Activated CD4-positive, CD25-positive, alpha-beta regulatory T cell (primary cell): ENCODE data around the gene BPIFB1.

Experiments
- DNase-seq, 4 experiments: peaks; one replicate each; lab custom pipeline; 2025; lab: John Stamatoyannopoulos, UW

BPIFB1 gene

GRCh38 chr20:33282991-33283555, at the start of gene BPIFB1:
Gene BPIFB1 (plus strand): TSS chr20:33283214. CDS start chr20:33286074, 2,860 bp downstream.
- no peak for DNase-seq

GRCh38 chr20:33234050-33234449, 49.0 kb upstream of the BPIFB1 start:
- DNase-seq = no peak

DNA sequence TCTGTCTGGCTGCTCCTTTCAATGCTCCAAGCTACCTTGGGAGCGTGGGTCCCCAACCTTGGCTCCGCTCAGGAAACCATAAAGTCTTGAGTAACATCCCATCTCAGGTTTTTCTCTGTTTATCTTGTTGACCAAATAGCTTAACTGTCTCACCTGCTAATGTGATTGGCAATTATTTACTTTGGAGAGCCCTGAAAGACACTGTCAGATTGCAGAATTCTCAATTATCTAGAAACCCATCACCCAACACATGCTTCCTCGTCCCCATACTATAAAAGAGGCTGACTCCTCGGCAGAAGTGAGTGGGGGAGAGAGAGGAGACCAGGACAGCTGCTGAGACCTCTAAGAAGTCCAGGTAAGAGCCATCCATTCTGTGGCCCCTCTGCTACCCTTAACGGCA, 47.3 kb upstream of the BPIFB1 start, which contains the start of gene BPIFA1:
Gene BPIFA1 (plus strand): TSS at position 301 of the 400 bp plus-strand sequence. CDS start 1,716 bp downstream, outside the sequence.
- DNase-seq = no peak

DNA sequence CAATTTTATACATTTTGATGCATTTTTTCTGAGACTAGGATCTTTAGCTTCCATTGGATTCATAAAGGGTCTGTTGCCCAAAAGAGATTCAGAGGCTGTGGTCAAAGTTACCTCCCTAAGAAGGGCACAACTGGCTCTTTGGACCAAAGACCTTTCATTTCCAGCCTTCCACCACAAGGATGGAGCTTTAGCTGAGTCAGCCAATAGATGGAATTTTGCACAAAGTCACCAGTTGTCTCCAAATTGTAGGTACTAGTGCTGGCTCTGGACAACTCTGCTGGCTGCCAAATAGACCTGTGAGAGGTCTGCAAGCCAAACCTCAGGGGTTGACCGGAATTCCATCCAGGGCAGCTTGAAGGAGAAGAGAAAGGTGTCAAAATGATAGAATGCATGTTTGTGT, 46.7 kb upstream of the BPIFB1 start:
- DNase-seq = no peak

DNA sequence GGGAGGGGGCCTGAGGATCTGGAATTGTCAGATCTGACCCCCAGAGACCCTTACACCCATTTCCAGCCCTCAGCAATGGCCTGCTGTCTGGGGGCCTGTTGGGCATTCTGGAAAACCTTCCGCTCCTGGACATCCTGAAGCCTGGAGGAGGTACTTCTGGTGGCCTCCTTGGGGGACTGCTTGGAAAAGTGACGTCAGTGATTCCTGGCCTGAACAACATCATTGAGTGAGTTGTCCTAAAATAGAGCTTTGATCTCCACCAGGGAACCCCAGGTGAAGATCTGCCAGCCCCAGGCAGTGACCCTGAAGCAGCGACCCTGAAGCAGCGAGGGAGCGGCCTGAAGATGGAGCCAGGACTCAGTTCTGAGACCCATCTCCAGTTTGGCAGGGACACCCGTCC, 45.0 kb upstream of the BPIFB1 start:
- DNase-seq = no peak

GRCh38 chr20:33239418-33239817, 43.6 kb upstream of the BPIFB1 start:
- DNase-seq = no peak

GRCh38 chr20:33239979-33240736, 42.9 kb upstream of the BPIFB1 start:
- DNase-seq = no peak

DNA sequence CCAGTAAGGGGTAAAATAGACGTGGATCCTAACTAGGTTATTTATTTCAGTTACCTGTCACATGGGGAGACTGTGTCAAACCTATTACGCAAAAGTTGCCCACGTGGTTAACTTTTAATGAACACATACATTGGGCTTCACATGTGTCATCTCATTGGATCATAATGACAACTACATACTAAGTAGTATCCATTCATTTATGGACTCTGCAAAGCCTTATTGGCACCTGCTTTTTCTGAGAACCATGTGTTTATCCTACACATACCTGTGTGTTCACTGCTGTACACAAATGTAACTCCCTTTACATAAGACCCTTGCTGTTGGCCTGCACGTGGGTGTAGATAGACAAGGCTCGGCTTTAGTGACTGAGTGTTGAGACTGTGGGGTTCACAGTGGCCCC, 42.1 kb upstream of the BPIFB1 start:
- DNase-seq = no peak

GRCh38 chr20:33242319-33243100, 40.5 kb upstream of the BPIFB1 start:
- no peak for DNase-seq

DNA sequence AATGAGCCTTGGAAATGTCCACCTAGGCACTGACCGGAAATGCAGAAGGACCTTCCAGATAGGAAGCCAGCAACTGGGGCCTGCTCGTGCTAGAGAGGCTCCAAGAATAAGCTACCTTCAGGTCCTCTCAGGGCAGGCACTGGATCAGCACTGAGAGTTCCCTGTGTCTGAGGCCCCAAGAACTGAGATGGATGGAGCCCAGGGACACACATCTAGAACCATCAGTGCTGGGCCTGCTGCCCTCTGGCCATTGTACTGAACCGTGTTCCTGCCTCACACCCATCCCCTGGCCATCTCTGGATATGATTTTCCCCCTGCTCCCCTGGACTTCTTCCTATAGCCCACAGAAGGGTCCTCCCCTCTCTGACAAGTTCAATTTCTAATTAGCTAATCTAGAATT, 36.9 kb upstream of the BPIFB1 start:
- no peak for DNase-seq

GRCh38 chr20:33249456-33249855, 33.6 kb upstream of the BPIFB1 start:
- DNase-seq = no peak

DNA sequence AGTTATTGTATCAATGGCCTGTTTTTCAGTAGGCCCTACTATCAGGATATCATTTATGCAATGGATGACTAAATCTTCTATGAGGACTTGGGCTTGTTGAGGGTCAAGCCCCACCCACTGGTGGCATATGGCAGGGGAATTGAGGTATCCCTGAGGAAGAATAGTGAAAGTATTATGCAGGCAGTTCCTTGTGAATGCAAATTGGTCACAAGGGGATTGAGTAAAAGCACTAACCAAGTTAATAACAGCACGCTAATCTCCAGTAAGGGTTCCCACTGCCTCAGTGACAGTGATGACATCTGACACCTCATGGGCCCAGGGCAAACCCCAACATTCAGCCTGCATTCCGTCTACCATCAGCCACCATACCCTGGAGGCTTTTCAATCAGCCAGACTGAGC, 32.3 kb upstream of the BPIFB1 start:
- no peak for DNase-seq

DNA sequence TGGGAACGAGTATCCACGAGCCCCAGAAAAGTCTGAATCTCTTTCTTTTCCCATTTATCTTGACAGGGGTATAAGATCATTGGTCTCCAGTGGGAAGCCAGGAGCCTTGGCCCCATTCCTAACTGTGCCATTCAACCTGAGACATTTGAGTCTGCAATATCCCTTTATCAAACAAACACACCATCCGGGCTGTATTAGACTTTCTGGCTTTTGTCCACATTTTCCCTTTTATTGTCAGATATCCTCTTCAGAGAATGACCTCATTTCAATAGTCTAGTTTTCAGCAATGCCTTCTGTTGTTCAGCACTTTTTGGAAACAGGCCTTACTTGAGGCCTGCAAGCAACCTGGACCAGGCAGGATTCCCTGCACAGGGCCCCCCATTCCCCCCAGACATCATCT, 31.5 kb upstream of the BPIFB1 start:
- DNase-seq = no peak

- no peak for DNase-seq
Observed at GRCh38 chr20:33252460-33252859, 30.6 kb upstream of the BPIFB1 start.

DNA sequence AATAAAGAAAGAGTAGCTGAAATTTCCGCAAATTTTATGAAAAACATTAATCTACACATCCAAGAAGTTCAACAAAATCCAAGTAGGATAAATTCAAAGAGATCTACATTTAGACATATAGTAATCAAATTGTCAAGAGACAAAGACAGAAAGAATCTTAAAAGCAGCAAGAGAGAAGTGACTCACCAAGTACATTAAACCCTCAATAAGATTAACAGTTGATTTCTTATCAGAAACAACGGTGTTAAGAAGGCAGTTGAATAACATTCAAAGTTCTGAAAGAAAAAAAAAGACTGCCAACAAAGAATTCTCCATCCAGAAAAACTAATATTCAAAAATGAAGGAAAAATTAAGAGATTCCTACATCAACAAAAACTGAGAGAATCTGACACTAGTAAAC, 28.0 kb upstream of the BPIFB1 start:
- no peak for DNase-seq

DNA sequence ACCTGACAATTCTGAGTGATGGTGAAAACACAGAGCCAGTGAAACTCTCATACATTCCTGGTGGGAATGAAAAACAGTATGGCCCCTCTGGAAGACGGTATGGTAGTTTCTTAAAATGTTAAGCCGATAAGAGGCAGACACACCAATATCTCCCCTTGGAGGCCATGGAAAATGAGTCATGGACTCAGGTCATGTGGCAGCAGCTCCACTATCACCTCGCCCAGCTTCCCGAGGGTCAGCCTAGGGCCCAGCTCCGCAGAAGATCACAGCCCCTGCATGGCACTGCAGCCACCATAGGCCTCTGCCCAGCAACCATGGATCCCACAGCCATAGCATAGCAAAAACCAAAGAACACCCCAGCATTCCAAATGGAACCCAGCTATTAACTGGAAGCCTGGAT, 25.8 kb upstream of the BPIFB1 start:
- no peak for DNase-seq

DNA sequence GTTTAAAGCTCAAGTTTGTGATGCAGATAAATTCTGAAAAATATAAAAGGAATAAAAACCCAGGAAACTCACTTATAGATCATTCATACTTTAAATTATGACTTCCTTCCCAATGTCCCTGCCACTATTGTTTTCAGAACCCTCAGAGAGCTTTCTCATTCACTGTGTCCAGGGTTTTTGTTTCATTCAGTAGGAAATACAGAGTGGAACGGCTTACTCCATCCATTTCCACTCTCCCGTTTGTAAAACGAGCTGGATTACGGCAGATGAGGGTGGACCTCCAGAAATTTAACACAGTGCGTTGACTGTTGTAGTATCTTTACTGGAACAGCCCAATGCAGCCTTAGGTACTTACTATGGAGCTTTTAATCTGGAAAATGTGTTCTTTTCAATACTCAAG, 23.6 kb upstream of the BPIFB1 start:
- no peak for DNase-seq

DNA sequence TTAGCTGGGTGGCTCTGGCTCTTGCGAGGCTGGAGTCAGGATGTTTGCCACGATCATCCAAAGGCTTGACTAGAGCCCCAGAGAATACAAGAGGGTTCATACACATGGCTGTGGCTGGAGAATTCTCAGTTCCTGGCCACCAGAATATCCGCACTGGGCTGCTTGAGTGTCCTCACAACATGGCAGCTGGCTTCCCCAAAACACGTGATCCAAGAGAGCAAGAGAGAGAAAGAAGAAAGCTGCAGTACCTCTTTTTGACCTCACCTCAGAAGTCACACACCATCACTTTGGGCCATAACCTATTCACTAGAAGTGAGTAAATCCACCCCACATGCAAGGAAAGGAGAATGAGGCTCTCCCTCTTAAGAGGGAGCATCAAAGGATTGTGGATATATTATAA, 21.5 kb upstream of the BPIFB1 start:
- no peak for DNase-seq

DNA sequence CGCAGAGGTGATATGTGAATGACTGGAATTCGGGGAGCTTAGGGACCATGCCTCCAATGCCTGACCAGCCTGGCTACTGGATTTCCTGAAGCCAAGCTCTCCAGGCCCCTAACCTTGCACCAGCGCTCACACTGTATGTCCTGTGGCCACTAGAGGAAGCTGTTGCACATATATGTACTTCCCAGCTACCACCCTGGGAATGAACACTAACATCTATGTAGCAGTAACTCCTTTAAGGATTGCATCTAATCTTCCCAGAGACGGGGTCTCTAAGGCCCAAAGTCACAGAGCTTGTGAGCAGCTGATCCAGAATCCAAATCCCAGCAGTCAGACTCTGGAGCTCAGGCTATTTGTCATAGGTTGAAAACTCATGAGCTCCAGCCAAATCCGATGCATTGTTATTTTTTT, 20.4 kb upstream of the BPIFB1 start:
- no peak for DNase-seq

- DNase-seq = no peak
Observed at GRCh38 chr20:33263784-33264183, 19.2 kb upstream of the BPIFB1 start.

- DNase-seq = no peak
Observed at GRCh38 chr20:33267701-33268100, 15.3 kb upstream of the BPIFB1 start.

DNA sequence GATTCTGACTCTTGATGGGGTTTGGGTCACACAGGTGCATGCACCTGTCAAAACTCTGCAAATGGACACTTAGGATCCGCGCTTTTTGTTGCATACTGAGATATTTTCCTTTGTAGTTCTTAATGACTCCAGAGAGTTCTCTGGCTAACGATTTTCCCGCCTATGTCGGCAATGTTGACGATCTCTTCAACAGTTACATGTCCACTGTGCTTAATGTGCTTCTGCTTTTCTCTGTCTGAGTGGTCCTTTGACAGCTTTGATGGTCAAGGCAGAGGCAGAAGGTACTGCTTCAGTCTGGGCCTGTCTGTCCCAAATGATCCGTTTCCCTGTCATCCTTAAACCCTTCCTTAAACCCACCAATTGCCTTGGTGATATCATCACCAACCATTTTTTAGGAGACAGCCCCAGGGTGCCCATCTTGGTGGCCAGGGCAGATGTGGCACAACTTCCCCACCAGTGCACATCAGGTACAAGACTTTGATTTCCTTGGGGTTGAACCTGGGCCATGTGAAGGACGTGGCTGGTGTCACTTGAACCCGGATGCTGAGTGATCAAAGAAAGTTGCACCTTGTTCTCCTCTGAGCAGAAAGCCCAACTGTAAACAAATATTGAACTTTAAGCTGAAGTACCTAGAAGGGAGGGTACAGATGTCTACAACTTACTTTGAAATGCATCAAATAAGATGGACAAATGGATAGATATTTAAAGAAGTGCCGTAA, 10.7 kb upstream of the BPIFB1 start:
- no peak for DNase-seq
